ENCODE results near the gene NCKAP5L. TPM values are rescaled to one million over a fixed set of nuclear protein-coding genes. Genes with fewer than 3 reads are reported as not detected.
"Not testable (repeated sequence)": the region's sequence is repeated elsewhere in the genome, so short reads cannot be mapped to it uniquely, and the experiment has no call there.

Gene NCKAP5L
- total RNA-seq, 1 experiment from 2014 or later = 19.5 TPM

DNA sequence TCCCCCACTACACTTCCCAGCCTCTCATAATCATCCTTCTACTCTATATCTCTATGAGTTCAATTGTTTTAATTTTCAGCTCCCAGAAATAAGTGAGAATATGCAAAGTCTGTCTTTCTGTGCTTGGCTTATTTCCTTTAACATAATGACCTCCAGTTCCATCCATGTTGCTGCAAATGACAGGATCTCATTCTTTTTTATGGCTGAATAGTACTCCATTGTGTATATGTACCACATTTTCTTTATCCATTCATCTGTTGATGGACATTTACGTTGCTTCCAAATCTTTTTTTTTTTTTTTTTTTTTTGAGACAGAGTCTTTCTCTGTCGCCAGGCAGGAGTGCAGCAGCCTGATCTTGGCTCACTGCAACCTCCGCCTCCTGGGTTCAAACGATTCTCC is 27.7 kb upstream of the NCKAP5L start:
- POLR2A ChIA-PET = interaction anchor here (0.5 kb wide), 1 partner anchor 109 kb away, joined by 3 read pairs; no protein-coding TSS in a partner anchor
- H3K36me3 Mint-ChIP-seq (ENCODE audit: insufficient read depth, unreplicated experiment); intact Hi-C loops (cut with micrococcal nuclease; ENCODE audit: unreplicated experiment); H3K4me3 Mint-ChIP-seq (ENCODE audit: unreplicated experiment); H3K4me3 ChIP-seq (ENCODE audit: low read depth, low read length); H3K27ac Mint-ChIP-seq (ENCODE audit: unreplicated experiment); H3K27me3 ChIP-seq (replicated peaks; ENCODE audit: control insufficient read depth, insufficient read depth, low read length); H3K4me1 ChIP-seq; DNase-seq; H3K36me3 ChIP-seq (ENCODE audit: control insufficient read depth, insufficient read depth, low read length); BruUV-seq (replicated peaks); H3K9me3 ChIP-seq; H3K4me1 Mint-ChIP-seq (ENCODE audit: low read depth, unreplicated experiment): not testable (repeated sequence)
- CTCF ChIA-PET = interaction anchor here (0.9 kb wide), 1 partner anchor 13 kb away, joined by 4 read pairs; the partner anchor contains the start of gene BCDIN3D
- H3K27me3 Mint-ChIP-seq (ENCODE audit: insufficient read depth, unreplicated experiment) = peaks cover 15% of the 10 kb centered on the region
- peaks cover 11% of the 10 kb centered on the region for H3K9me3 Mint-ChIP-seq (ENCODE audit: unreplicated experiment)

GRCh38 chr12:49854976-49855375 is 26.8 kb upstream of the NCKAP5L start:
- intact Hi-C loops (cut with micrococcal nuclease; ENCODE audit: unreplicated experiment) = no loop called here
- no peak overlapping the region for H3K4me3 ChIP-seq (ENCODE audit: low read depth, low read length)
- POLR2A ChIA-PET = no interaction called here
- TF ChIP-seq, protein P1, sequence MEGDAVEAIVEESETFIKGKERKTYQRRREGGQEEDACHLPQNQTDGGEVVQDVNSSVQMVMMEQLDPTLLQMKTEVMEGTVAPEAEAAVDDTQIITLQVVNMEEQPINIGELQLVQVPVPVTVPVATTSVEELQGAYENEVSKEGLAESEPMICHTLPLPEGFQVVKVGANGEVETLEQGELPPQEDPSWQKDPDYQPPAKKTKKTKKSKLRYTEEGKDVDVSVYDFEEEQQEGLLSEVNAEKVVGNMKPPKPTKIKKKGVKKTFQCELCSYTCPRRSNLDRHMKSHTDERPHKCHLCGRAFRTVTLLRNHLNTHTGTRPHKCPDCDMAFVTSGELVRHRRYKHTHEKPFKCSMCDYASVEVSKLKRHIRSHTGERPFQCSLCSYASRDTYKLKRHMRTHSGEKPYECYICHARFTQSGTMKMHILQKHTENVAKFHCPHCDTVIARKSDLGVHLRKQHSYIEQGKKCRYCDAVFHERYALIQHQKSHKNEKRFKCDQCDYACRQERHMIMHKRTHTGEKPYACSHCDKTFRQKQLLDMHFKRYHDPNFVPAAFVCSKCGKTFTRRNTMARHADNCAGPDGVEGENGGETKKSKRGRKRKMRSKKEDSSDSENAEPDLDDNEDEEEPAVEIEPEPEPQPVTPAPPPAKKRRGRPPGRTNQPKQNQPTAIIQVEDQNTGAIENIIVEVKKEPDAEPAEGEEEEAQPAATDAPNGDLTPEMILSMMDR (IDR thresholded peaks at IDR 0.05; ENCODE audit: insufficient read depth in 1 of 2, low read depth in 1 of 2, low read length in 1 of 2, severe bottlenecking in 1 of 2, unreplicated experiment in 1 of 2) = no peak
- H3K4me1 Mint-ChIP-seq (ENCODE audit: low read depth, unreplicated experiment) = no peaks in the 10 kb centered on the region
- H3K27ac Mint-ChIP-seq (ENCODE audit: unreplicated experiment) = no peak overlapping the region
- no peaks in the 10 kb centered on the region for H3K36me3 Mint-ChIP-seq (ENCODE audit: insufficient read depth, unreplicated experiment)
- CTCF ChIA-PET = interaction anchor here (0.9 kb wide), 1 partner anchor 12 kb away, joined by 4 read pairs; the partner anchor contains the start of gene BCDIN3D
- DNase-seq = no peak
- no peaks in the 10 kb centered on the region; the same call in 1 of the 2 replicates for H3K9me3 ChIP-seq
- no peaks in the 10 kb centered on the region for H3K27me3 ChIP-seq (replicated peaks; ENCODE audit: control insufficient read depth, insufficient read depth, low read length)
- H3K4me1 ChIP-seq = no peaks in the 10 kb centered on the region
- BruUV-seq (replicated peaks) = no TSS peak
- H3K36me3 ChIP-seq (ENCODE audit: control insufficient read depth, insufficient read depth, low read length) = no peaks in the 10 kb centered on the region
- no peak overlapping the region for H3K4me3 Mint-ChIP-seq (ENCODE audit: unreplicated experiment)
- peaks cover 8% of the 10 kb centered on the region for H3K9me3 Mint-ChIP-seq (ENCODE audit: unreplicated experiment)
- H3K27me3 Mint-ChIP-seq (ENCODE audit: insufficient read depth, unreplicated experiment) = peaks cover 18% of the 10 kb centered on the region

DNA sequence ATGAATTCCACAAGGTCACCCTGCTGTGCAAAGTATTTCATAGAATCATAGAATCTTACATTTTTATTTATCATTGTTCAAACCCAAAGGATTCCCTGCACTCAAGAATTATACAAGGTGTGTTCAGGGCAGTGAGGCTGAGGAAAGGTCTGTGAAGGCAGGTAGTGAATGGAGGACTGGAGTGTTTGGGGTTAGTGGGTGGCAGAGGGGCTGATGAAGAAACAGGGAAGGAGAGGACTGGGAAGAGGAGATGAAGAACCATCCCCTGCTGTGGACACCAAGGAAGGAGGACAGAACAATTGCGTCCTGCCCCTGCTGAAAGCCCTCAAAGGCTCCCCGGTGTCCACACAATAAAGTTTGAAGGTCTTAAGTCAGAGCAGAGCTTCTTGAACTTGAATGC is 25.5 kb upstream of the NCKAP5L start:
- no peaks in the 10 kb centered on the region; the same call in 1 of the 2 replicates for H3K9me3 ChIP-seq
- Mint-ChIP-seq H3K4me1 (ENCODE audit: low read depth, unreplicated experiment) (no peaks in the 10 kb centered on the region), H3K4me3 (ENCODE audit: unreplicated experiment) (no peak overlapping the region), H3K36me3 (ENCODE audit: insufficient read depth, unreplicated experiment) (no peaks in the 10 kb centered on the region), H3K27me3 (ENCODE audit: insufficient read depth, unreplicated experiment) (peaks cover 24% of the 10 kb centered on the region), H3K27ac (ENCODE audit: unreplicated experiment) (no peak overlapping the region), H3K9me3 (ENCODE audit: unreplicated experiment) (no peaks in the 10 kb centered on the region)
- TF ChIP-seq, protein P1 (IDR thresholded peaks at IDR 0.05; ENCODE audit: insufficient read depth in 1 of 2, low read depth in 1 of 2, low read length in 1 of 2, severe bottlenecking in 1 of 2, unreplicated experiment in 1 of 2) = no peak
- intact Hi-C loops (cut with micrococcal nuclease; ENCODE audit: unreplicated experiment) = no loop called here
- no peak overlapping the region for H3K4me3 ChIP-seq (ENCODE audit: low read depth, low read length)
- POLR2A ChIA-PET = no interaction called here
- no peak for DNase-seq
- no peaks in the 10 kb centered on the region for H3K4me1 ChIP-seq
- no peaks in the 10 kb centered on the region for H3K36me3 ChIP-seq (ENCODE audit: control insufficient read depth, insufficient read depth, low read length)
- CTCF ChIA-PET = interaction anchor here (0.6 kb wide), 1 partner anchor 10 kb away, joined by 3 read pairs; no protein-coding TSS in a partner anchor
- BruUV-seq (replicated peaks) = no TSS peak
- no peaks in the 10 kb centered on the region for H3K27me3 ChIP-seq (replicated peaks; ENCODE audit: control insufficient read depth, insufficient read depth, low read length)

Measured in Caco-2 (cell line).